GM20000 (cell line): ENCODE measurements around the gene ZBTB2.

Experiments used
- DNase-seq: peaks from one replicate; pipeline ENCODE4 v3.0.0; 2012; ENCODE audit warnings: low spot score
- CTCF ChIP-seq: IDR thresholded peaks from 2 replicates; pipeline ENCODE4 v1.5.1; 2012; ENCODE audit warnings: mild to moderate bottlenecking, control low read depth; ENCODE audit errors: extremely low read depth, missing control alignments

ZBTB2 gene

GRCh38 chr6:151432651-151433050 is 41.3 kb upstream of the ZBTB2 start:
- no peak for TF ChIP-seq CTCF
- DNase-seq: no peak

- no peak for TF ChIP-seq CTCF
Observed at GRCh38 chr6:151431337-151431736, 40.0 kb upstream of the ZBTB2 start.

GRCh38 chr6:151430886-151431285 is 39.5 kb upstream of the ZBTB2 start:
- no peak for TF ChIP-seq CTCF
- DNase-seq: no peak

More at GRCh38 chr6:151431337-151431736, 40.0 kb upstream of the ZBTB2 start:
- DNase-seq: no peak

GRCh38 chr6:151428093-151428735 is 36.9 kb upstream of the ZBTB2 start:
- no peak for TF ChIP-seq CTCF
- no peak for DNase-seq

GRCh38 chr6:151425561-151425960 is 34.2 kb upstream of the ZBTB2 start:
- DNase-seq: no peak
- TF ChIP-seq CTCF: no peak

- TF ChIP-seq CTCF: no peak
Observed at GRCh38 chr6:151422981-151423380, 31.6 kb upstream of the ZBTB2 start.

GRCh38 chr6:151417477-151417876 is 26.1 kb upstream of the ZBTB2 start:
- DNase-seq: no peak
- no peak for TF ChIP-seq CTCF

More at GRCh38 chr6:151422981-151423380, 31.6 kb upstream of the ZBTB2 start:
- no peak for DNase-seq
